Measurements from ENCODE around the gene MAGI1.

- TF ChIP-seq EZH2phosphoT487 (IDR thresholded peaks at IDR 0.05; ENCODE audit: borderline replicate concordance, low read depth) (no peak), CTCF (IDR thresholded peaks at IDR 0.05) (no peak), POLR2AphosphoS5 (IDR thresholded peaks at IDR 0.05; ENCODE audit: low read depth, low read length) (no peak), RFX5 (IDR thresholded peaks at IDR 0.05; ENCODE audit: low read length) (no peak)
- TF ChIP-seq, protein P1, sequence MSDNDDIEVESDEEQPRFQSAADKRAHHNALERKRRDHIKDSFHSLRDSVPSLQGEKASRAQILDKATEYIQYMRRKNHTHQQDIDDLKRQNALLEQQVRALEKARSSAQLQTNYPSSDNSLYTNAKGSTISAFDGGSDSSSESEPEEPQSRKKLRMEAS (IDR thresholded peaks at IDR 0.05; ENCODE audit: low read depth) = no peak
These were observed 712.1 kb downstream of the MAGI1 start for GRCh38 chr3:65326574-65326973.

Data from SK-N-SH (cell line).